GM19467 (cell line): ENCODE results near the gene PEX11B.

Experiments used
- ATAC-seq: cut with Tn5 transposase; IDR thresholded peaks from one replicate; pipeline ENCODE4 v1.9.1; 2021; ENCODE audit warnings: mild to moderate bottlenecking, moderate library complexity; ENCODE audit not compliant: unreplicated experiment

The PEX11B gene

GRCh38 chr1:145877923-145878486 is 40.5 kb downstream of the PEX11B start:
- no peak for ATAC-seq

DNA sequence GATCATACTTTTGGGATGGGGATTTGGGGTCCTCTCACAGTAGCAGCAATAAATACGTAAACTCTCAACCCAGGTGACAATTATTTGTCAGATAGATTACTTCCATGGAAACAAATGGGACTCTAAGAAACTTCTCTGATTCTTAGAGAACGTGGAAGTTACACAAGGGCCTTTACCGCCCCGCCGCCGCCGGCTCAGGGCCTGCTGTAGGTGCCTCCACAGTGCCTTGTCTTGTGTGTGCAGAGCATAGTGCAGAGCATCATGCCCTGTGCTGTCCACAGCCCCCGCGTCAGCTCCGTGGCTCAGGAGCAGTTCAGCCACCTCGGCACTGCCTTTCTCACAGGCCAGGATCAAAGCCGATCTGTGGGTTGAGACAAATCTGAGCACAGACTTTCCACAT is 43.9 kb downstream of the PEX11B start:
- no peak for ATAC-seq

DNA sequence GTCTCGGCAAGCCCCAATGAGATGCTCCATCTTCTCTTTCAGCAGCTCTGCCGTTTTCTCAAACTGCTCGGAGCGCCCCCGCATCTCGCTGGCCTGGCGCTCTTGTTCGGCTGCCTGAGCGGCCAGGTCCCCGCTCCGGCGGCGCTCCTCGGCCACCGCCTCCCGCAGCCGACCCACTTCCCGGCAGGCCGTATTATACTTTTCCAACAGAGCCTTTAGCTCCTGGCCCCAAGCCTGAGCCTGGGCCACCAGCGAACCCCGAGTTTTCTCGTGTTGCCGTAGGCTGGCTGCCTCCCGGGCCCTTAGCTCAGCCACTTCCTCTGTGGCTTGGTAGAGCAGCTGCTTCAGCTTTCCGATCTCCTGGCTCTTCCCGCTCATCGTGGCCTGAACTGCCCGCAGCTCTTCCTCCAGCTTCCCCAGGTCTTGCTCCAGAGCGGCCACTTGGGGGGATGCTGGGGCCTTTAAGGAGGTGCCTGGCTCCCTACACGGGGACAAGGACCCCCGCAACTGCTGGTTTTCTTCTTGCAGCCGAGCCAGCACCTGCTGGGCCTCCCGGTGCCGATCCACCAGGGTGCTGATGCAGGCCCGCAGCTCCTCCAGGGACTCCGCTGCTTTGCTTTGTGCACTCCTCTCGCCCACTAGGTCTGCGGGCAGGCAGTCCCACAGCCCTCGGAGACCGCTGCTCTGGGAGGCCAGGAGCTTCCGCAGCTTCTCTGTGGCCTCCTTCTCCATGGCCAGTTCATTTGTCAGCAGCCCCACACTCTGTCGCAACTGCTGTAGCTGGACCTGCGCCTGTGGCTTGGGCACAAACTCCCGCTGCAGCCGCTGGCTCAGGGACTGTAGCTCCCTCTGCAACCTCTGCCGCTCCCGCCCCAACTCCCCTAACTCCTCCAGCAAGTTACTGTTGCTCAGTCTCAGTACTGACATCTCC is 46.3 kb downstream of the PEX11B start:
- no peak for ATAC-seq

- ATAC-seq = no peak
These were observed 50.3 kb downstream of the PEX11B start for GRCh38 chr1:145868232-145868631.

DNA sequence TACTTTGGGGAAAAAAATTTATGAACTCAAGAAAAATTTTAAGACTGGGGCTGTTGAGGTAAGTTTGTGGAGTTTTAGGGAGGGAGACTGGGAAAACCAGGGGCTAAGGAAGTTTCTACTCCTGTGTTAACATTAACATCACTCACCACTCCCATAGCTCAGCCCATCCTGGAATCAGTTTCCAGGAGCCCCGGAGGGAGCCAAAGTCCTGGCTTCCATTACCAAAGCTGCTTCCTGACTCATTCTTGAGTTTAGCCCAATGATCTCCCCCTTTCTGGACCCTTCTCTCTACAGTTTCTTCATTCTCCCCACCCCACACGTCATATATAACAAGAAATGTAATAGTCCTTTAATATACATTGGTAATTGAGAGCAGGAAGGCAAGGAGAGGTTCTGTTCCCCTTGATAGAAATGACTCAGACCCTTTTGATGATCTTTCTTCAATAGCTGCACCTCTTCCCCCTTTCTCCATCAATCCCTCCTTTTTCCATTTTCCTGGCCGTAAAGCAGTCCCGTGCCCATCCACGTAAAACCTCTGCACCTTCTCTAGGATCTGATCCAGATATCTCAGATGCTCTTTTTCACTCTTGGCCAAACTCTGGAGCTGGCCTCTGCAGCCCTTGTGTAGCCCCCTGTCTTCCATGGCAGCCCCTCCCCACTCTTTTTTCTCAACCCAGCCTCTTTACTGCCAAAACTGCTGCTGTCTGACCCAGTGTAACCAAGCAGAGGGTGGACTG is 55.1 kb downstream of the PEX11B start:
- no peak for ATAC-seq
